ENCODE results near the gene GANC. TPM values are rescaled to one million over a fixed set of nuclear protein-coding genes. Genes with fewer than 3 reads are reported as not detected.

The GANC gene
- total and polyA plus RNA-seq, 9 of the 15 experiments (the other 6 are each of a cell fraction or from before 2014, with no cell fraction given), result 10.9 to 19.0 (median 14.5) TPM

DNA sequence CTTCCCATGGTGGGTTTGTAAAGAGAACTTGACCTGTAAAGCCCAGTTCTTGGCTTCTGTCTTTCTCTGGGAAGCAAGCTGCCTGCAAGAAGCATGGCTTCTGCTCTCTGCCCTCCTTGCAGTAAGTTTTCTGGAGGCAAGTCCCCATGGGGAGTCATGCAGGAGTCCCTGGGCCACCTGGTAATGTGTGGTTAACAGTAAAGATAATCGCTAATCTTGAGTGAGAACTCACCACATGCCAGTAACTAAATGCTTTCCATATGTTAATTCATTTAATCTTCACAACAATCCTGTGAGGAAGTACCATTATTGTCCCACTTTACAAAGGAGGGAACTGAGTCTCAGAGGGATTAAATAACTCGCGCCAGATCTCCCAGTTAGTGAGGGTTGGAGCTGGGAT lies 90.5 kb downstream of the GANC start:
- DNase-seq (ENCODE audit: extremely low read depth in 1 of 4, low spot score in 3 of 4), result no peak
- FAIRE-seq, result no peak
- H4K20me1 ChIP-seq (replicated peaks; ENCODE audit: control insufficient read depth, insufficient read depth, low read length), result no peaks in the 10 kb centered on the region
- intact Hi-C loops (cut with micrococcal nuclease) (no loop called here), in situ Hi-C loops (cut with MboI) (no loop called here)
- no peak overlapping the region for H3K27ac ChIP-seq (ENCODE audit: extremely low read depth, low read depth, low read length)
- ChIA-PET POLR2A (no interaction called here), CTCF (ENCODE audit: low intra/inter-chr PET ratio) (no interaction called here)
- H3K9ac ChIP-seq (ENCODE audit: insufficient read depth in 1 of 2, low read depth in 2 of 2, low read length in 2 of 2), result no peak overlapping the region; a peak in 1 of 4 replicates
- no TSS peak for BruUV-seq (replicated peaks)
- H2AFZ ChIP-seq (ENCODE audit: low read depth, low read length), result no peak overlapping the region
- TF ChIP-seq, protein P1, sequence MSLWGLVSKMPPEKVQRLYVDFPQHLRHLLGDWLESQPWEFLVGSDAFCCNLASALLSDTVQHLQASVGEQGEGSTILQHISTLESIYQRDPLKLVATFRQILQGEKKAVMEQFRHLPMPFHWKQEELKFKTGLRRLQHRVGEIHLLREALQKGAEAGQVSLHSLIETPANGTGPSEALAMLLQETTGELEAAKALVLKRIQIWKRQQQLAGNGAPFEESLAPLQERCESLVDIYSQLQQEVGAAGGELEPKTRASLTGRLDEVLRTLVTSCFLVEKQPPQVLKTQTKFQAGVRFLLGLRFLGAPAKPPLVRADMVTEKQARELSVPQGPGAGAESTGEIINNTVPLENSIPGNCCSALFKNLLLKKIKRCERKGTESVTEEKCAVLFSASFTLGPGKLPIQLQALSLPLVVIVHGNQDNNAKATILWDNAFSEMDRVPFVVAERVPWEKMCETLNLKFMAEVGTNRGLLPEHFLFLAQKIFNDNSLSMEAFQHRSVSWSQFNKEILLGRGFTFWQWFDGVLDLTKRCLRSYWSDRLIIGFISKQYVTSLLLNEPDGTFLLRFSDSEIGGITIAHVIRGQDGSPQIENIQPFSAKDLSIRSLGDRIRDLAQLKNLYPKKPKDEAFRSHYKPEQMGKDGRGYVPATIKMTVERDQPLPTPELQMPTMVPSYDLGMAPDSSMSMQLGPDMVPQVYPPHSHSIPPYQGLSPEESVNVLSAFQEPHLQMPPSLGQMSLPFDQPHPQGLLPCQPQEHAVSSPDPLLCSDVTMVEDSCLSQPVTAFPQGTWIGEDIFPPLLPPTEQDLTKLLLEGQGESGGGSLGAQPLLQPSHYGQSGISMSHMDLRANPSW (CRISPR knock-in tag; IDR thresholded peaks at IDR 0.05), result no peak
- TF ChIP-seq ZFP1 (CRISPR knock-in tag; IDR thresholded peaks at IDR 0.05), result no peak
- TF ChIP-seq, protein P2, sequence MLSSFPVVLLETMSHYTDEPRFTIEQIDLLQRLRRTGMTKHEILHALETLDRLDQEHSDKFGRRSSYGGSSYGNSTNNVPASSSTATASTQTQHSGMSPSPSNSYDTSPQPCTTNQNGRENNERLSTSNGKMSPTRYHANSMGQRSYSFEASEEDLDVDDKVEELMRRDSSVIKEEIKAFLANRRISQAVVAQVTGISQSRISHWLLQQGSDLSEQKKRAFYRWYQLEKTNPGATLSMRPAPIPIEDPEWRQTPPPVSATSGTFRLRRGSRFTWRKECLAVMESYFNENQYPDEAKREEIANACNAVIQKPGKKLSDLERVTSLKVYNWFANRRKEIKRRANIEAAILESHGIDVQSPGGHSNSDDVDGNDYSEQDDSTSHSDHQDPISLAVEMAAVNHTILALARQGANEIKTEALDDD (IDR thresholded peaks at IDR 0.05), result peak; percentile 22; the same call in 1 of the 2 replicates
- TF ChIP-seq ARHGAP35 (IDR thresholded peaks at IDR 0.05; ENCODE audit: partially characterized antibody), result no peak
- TF ChIP-seq, protein P3, sequence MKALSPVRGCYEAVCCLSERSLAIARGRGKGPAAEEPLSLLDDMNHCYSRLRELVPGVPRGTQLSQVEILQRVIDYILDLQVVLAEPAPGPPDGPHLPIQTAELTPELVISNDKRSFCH (CRISPR knock-in tag; IDR thresholded peaks at IDR 0.05), result no peak
- TF ChIP-seq, protein P3 (tag; IDR thresholded peaks at IDR 0.05), result no peak
- TF ChIP-seq ZNF586 (CRISPR knock-in tag; conservative IDR thresholded peaks at IDR 0.05), result no peak
- H3K9me3 ChIP-seq (replicated peaks; ENCODE audit: control insufficient read depth, insufficient read depth, low read depth, low read length), result no peaks in the 10 kb centered on the region
- H3K9me1 ChIP-seq (ENCODE audit: control insufficient read depth, insufficient read depth, low read length), result no peaks in the 10 kb centered on the region
- H3K4me3 ChIP-seq, result no peak overlapping the region
- H3K27me3 ChIP-seq (ENCODE audit: control insufficient read depth in 2 of 2, insufficient read depth in 2 of 2, low read length in 2 of 2), result peaks cover 0 to 6% of the 10 kb centered on the region in 2 experiments; a peak in 2 of 5 replicates
- no peak for ATAC-seq
- WGBS (ENCODE audit: insufficient coverage, low coverage, missing lambda C conversion rate), result 31% methylated on average over 3 of the region's 3 CpGs
- H3K4me2 ChIP-seq (ENCODE audit: insufficient read depth, low read length), result no peak overlapping the region
- no peaks in the 10 kb centered on the region; a peak in 1 of 5 replicates for H3K4me1 ChIP-seq (replicated peaks in 1 of 2; ENCODE audit: control insufficient read depth in 2 of 2, insufficient read depth in 2 of 2, low read length in 2 of 2)
- no peaks in the 10 kb centered on the region for H3K79me2 ChIP-seq (ENCODE audit: control insufficient read depth, insufficient read depth, low read length)
- no peaks in the 10 kb centered on the region for H3K36me3 ChIP-seq (ENCODE audit: control insufficient read depth, insufficient read depth, low read length)
